Prostate gland (tissue), 2 donors: ENCODE results near the gene CFAP126.
"Not testable (repeated sequence)": the region's sequence is repeated elsewhere in the genome, so short reads cannot be mapped to it uniquely, and the experiment has no call there.

Source experiments
- CTCF ChIP-seq, 4 experiments: fragments of 200-600 bp in 2 of 4; fragments of 450-650 bp in 2 of 4; sonication (generic) in 2 of 4; IDR thresholded peaks; 1 replicate in 3 of 4; 2 replicates in 1 of 4; pipeline ENCODE4 v1.5.1; 2016 to 2019; ENCODE audit warnings: antibody characterized with exemption in 4 of 4, mild to moderate bottlenecking in 2 of 4, moderate library complexity in 2 of 4
- POLR2A ChIP-seq: fragments of 450-650 bp; IDR thresholded peaks from one replicate; pipeline ENCODE4 v1.6.1; 2016; ENCODE audit warnings: antibody characterized with exemption, mild to moderate bottlenecking

DNA sequence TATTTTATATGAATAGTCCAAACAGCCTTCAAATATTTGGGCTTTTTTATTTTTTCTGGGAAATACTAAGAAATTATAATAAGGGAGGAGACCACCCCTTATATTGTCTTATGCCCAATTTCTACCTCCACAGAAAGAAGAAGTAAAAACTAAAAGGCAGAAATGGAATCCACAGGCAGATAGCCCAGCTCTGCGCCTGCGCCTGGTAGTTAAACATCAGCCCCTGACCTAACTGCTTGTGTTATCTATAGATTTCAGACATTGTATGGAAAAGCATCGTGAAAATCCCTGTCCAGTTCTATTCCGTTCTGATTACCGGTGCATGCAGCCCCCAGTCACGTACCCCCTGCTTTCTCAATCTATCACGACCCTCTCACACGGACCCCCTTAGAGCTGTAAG, 29.4 kb upstream of the CFAP126 start:
- not testable (repeated sequence) for TF ChIP-seq CTCF (IDR thresholded peaks at IDR 0.05); POLR2A
